HG03378 (cell line): Measurements from ENCODE around the gene FBXL16.

ENCODE experiments used
- ATAC-seq: cut with Tn5 transposase; IDR thresholded peaks from one replicate; pipeline ENCODE4 v1.9.1; 2021; ENCODE audit warnings: mild to moderate bottlenecking, moderate library complexity; ENCODE audit not compliant: unreplicated experiment

Gene FBXL16

DNA sequence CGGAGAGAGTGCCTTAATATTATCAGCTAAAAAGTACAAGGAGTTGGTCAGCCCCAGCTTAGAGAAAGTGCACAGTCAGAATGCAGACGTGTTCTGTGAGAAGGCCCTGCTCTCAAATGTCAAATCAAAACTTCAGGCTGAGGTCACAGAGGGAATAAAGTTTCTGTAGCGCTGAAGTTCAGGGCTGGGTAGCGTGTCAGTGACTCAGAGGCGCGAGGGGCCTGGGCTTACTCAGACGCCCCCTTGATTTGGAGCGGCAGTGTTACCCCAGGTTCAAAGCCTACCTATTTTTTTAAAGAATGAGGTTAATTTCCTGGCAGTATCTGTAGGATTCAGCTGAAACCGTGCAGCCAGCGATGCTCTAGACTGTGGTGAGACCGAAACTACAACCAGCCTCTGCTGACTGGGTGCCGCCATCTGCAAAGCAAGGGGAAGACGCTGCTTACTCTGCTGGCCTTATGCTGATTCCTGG lies 30.4 kb upstream of the FBXL16 start:
- ATAC-seq = no peak

DNA sequence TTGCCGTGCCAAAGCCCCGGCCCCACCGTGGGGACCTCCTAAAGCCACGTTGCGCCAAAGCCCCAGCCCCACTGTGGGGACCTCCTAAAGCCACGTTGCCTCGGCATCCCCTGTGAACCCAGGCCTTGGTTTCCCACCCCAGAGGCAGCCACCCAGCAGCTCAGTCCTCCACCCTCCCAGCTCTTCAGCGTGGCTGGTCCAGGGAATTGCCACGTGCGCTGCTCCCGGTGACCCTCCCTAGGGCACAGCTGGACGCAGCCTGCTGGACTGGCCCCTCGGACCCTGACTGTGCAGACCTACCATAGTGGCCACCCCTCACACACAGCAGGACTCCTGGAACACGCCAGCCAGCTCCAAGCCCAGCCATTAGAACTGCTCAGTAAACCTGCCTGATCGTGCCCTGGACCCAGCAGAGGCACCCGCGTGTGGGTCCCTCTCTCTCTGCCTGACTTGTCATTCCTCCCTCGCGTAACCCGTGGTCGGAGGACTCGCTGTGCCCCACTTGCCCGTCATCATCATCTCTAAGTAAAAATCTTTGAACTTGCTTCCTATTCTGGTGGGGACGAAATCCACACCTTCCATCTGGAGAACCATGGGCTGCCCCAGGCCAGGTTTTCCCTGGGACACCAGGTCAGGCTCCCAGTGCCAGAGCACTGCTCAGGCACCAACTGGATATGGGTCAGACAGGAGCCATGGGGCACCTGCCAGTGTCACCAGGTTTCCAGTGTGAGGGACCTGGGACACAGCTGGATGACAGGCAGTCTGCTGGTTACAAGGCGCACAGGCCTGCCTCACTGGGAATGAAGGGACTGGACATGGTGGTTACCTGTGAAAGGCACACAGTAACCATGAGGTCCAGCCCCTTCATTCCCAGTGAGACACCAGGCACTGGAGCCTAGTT lies 29.6 kb upstream of the FBXL16 start:
- no peak for ATAC-seq

DNA sequence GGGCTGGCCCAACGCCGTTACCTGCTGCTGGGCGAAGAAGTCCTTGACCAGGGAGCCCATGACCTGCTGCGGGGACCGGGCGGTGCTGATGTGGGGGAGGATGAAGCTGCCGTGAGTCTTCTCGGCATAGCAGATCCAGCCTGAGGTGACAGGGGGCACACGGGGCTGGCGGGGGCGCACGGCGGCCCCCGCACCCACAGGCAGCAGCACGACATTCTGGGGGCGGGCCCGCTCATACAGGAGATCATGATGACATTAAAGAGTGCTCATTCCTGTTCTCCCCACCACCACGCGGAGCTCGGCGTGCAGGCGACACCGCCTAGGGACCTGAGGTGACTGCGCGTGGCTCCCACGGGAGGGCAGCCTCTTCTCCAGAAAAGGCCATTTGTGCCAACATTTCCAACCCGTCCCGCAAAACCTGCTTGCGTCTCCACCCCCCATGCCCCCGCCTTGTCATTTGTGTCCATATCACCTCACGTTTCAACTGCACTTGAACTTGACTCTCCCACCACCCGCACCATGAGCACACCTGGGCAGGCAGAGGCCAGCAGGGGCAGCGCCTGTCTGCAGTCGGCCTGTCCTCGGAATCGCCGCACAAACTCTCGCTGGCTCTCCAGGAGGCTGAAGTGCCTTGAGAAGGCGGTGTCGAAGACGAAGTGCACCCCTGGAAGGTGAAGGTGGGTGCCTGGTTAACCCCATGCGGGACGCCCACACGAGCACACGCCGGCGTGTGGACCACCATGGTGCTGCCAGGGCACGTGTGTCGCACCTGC lies 28.8 kb upstream of the FBXL16 start:
- no peak for ATAC-seq

DNA sequence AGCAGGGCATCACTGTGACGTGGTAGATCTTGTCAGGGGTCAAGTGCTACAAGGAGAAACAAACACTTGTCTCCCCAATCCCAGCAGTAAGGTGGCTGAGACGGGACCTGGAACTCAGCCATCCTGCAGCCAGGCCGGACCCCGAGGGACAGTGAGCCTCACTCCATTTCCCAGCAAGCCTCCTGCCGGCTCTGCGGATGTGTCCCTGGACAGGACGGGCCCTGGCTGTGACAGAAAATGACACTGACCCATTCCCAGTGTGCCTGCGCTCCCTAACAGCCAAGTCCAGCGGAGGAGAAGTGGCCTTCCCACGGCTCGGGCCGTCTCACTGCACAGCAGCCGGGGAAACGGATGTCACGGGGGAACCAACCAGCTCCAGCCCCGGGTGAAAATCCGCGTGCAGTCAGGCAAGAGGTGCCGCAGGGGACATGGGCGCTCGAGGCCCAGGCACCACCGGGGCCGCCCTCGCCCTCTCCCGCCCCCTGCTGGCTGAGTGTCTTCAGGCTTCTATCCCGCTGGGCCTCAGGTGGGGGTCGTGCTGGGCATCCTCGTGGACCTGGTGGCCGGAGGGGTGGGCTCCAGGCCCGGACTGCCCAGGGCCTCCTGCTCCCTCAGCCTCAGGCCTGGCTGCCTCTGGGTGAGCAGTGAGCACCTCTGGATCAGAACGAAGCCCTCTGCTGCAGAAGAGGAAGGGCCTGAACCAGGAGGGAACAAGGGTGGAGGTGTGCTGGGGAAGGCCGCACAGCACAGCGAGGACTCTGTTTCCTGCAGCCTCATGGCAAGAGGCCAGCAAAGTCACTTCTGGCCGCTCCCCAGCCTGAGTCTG lies 28.0 kb upstream of the FBXL16 start:
- ATAC-seq = no peak

DNA sequence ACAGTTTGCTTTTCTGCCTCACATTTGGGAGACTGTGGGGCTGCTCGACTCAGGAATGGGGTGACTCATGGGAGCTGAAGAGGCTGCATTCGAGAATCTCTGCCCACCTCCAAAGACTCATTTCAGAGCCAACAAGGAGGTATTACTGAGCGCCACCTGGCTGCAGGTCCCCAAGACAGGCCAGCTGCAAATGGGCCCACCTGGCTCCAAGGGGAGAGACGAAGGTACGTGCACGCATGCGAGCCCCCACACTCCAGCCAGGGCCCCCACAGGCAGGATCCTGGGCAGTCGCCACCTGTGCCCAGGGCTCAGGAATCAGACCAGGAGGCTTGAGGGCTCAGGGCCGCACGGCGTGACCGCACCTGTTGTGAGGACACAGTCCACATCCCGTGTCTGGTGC lies 27.3 kb upstream of the FBXL16 start:
- no peak for ATAC-seq

DNA sequence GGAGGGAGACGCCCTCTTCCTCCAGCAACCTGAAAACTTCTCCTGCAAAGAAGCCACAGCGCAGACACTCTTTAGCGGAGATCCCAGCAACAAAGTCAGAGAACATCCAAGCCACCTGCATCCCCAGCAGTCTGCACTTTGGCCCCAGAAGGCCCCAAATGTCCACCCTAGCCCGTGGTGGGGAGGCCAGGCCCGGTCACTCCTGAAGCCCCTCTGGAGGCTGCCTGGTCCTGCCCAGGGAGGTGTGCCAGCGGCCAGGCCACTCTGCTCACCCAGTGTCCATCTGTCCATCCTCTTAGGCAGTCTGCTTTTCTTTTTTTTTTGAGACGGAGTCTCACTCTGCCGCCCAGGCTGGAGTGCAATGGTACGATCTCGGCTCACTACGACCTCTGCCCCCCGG lies 26.7 kb upstream of the FBXL16 start:
- ATAC-seq = no peak

DNA sequence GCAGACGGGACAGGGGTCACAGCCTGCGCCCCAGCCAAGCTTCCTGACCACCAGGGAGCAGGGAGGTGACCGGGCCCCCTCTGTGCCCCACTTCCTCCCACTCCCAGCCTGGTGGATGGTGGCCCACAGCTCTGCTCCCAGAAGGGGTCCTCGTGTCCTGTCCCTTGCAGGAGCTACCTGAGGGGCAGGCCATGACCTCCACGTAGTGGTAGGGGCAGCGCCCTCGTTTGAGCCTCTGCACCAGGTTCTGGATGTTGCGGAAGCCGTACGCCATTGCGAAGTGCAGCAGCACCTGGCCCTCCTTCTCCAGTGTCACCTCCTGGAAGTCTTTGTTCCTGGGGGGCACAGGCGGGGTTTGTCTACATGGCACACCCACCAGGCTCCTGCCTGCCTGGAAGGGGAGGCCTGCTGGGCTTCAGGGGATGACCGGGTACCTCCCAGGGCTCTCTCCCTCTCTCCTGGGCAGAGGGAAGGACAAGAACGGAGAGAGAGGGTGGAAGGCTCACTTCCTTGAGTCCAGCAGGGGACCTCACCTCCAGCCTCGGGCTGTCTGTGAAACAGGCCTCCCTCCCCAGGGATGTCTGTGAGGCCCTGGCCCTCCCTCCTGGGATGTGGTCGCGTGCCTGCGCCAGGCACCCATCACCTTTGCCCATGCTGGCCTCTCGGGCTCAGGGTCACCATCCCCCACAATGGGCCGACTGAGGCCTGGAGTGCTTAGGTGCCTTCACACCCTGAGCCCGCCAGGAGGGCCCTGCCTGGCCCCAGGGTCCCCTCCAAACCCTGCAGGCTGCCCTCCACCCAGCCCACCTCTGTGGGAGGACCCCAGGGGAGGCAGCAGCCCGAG lies 25.3 kb upstream of the FBXL16 start:
- no peak for ATAC-seq

DNA sequence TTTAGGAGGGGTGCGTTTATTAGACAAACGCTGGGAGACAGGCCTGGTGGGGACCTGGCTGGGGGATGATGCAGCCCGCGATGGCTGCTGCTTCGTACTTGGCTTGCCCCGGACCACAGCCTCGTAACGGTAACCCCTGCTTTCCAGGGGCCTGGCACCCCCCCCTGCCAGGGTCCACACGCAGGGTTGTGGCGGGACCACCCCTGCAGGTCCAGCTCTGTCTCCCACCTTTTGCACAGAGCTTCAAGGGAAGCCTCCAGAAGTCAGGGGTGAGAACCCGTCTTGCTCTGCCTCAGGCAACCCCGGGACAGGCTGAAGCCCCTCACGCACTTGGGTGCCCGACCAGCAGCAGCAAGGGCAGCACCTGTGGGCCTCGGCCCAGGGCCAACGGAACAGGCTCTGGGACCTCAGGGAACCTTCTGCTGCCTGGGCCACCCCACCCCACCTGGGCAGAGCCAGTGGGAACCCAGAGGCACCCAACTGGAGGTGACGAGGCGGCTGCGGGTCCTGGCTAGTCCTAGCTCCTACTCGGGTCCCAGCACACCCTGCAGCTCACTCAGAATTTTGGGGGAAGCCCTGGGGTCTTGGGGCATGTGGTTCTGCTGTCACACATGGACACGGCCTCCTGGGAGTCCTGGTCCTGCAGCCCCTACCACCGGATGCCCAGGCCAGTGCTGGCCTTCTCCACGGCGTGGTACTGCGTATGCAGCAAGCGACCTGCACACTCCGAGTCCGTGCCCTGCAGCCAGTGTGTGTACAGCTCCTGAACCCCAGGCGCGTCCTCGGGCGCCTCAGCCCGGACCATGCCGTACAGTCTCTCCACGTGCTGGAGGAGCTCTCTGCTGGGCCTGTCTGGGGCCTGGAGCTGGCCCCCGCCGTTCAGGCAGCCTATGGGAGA lies 24.4 kb upstream of the FBXL16 start:
- ATAC-seq = no peak

DNA sequence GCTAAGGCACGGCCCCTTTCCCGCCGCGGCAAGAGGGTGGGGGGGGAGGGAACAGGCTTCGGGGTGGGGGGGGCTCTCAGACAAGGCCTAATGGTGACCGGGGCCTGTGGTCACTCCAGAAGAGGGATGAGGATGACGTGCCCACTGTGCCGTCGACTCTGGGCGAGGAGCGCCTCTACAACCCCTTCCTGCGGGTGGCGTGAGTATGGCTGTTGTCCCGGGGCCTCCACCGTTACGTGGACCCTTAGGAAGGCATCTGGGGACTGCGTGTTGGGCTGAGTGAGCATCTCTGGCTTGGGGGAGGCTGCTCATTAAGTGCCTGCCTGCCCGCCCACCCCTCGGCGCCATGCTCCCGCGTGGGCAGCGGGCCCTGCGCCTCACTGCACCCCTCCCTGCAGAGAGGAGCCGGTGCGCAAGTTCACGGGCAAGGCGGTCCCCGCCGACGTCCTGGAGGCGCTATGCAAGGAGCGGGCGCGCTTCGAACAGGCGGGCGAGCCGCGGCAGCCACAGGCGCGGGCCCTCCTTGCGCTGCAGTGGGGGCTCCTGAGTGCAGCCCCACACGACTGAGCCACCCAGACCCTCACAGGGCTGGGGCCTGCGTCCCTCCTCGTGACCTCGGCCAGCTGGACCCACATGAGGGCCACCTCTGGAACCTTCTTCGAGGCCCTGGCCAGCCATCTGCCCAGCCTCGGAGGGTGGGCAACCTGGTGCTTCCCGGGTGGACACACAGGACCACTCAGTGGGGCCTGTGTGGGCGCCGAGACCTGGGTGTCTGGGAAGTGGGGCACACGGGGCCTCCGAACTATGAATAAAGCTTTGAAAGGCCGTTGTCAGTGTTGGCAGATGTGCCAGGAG lies 23.5 kb upstream of the FBXL16 start:
- no peak for ATAC-seq

DNA sequence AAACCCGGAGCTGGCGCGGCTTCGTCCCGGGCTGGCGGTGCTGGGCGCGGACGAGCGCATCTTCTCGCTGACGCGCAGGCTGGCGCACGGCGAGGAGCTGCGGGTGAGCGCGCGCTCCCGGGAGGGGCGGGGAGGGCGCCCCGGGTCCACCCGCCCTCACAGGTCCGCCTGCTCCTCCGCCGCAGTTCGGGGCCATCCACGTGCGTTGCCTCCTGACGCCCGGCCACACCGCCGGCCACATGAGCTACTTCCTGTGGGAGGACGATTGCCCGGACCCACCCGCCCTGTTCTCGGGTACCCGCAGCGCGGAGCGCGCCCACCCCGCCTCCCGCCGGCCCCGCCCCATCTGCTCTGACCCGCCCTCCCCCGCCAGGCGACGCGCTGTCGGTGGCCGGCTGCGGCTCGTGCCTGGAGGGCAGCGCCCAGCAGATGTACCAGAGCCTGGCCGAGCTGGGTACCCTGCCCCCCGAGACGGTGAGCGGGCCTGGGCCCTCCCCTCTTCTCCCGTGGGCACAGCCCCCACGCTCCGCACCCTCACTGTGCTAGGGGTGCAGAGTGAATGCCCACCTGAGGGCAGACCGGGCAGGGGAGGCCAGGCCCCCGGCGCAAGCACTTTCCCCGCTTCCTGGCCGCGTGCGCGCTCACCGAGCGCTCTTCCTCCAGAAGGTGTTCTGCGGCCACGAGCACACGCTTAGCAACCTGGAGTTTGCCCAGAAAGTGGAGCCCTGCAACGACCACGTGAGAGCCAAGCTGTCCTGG lies 22.7 kb upstream of the FBXL16 start:
- no peak for ATAC-seq

DNA sequence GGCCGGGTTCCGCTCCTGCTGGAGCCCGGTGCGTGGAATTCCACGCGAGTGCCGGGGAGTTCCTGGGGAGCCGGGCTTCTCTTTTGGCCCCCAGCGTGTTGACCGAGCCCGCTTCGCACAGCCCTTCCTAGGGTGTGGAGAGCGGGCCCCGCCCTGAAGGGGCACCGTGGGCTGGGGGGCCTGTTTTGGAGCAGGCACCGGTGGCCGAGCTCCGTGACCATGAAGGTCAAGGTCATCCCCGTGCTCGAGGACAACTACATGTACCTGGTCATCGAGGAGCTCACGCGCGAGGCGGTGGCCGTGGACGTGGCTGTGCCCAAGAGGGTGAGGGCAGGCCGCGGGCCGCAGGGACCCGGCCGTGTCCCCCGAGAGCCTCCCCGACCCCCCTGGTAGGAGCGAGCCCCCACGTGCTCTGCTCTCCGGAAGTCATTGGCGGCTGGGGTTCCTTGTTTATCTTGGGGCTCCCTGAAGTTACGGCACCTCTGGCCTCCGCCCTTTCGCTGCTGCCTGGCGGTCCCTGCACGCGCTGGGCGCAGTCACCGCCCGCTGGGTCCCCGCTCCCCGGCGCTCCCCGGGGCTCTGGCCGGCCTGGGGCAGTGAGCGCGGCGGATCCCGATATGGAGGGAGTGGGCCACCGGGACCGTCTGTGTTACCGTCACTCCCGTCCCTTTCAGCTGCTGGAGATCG lies 21.8 kb upstream of the FBXL16 start:
- ATAC-seq = no peak

DNA sequence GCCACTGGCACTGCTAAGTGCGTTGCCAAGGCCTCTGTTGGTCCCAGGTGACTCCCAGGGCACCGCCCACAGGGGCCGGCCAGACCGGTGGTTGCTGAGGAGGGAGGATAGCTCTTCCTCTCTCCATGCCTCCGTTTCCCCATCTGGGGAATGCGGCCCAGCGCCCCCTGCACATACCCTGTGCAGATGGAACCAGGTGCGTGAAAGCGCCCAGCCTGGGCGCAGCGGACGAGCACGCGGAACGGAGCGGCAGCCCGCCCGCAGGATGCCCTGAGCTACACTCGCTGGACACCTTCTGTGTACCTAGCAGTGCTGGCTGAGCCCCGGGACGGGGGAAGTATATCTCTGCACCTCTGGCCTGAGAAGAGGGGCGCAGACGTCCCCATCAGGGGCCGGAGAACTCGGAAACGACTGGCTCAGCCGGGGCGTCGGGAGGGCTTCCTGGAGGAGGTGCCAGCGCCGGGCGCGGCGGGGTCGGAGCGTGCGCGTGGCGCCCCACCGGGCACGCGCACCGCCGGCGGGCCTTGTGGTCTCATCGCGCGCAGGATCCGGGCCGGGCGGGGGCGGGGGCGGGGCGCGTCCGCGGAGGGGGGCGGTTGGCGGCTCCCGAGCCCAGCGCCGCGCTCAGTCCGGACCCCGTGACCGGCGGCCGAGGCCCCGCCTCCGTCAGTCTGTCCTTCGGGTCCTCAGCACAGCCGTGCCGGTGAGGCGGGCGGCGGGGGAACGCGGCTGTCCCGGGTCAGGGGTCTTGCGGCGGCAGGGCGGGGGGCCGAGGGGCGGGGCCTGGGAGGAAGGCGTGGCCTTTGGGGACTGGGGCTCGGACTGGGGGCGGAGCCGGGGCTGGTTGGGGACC lies 21.1 kb upstream of the FBXL16 start, which contains the start of the genes CCDC78 and HAGHL:
CCDC78 (minus strand) TSS at position 6 of the 853 bp plus-strand sequence. CDS start 76 bp downstream, outside the sequence.
HAGHL (plus strand) TSS at position 669 of the 853 bp plus-strand sequence. CDS start 404 bp downstream, outside the sequence.
- no peak for ATAC-seq

DNA sequence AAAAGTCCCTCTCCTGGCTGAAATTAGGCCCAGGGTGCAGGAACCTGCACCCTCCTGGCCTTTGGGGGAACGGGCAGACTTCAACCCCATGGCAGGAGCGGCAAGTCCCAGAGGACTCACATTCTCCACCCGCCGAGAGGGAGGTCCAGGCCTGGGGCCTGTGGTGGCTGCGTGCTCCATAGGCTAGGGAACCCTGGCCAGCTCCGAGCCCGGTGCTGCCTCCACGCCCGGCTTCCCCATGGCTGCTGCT lies 20.5 kb upstream of the FBXL16 start:
- no peak for ATAC-seq

DNA sequence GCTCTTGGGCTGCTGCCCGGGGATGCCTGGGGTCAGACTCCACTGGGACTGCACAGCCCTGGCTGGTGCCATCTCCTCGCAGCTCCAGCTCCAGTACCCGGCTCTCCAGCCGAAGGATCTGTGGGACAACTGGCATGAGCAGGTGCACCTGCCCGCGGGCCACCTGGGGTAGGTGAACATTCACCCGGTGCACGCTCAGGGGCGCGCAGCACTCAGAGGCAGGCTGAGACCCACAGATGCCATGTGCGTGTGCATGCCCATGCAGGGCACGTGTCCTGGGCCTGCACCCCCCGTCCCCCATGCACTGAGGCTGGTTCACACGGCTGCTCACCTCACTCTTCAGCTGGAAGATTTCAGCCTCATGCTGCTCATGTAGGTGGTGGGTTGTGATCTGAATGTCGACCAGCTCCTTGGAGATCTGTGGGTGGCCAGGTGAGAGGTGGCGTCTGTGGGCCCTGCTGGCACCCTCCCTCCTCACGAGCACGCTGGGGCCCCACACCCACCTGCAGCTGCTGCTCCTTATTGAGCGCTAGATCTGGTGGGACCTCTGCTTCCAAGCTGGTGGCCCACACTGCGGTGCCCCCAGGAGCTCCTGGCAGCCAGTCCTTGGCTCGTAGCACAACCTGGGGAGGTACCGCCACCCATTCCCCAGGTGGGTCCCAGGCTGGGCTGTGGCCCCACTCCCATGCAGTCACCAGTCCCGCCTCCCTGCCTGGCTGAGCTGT lies 20.0 kb upstream of the FBXL16 start:
- ATAC-seq = no peak

DNA sequence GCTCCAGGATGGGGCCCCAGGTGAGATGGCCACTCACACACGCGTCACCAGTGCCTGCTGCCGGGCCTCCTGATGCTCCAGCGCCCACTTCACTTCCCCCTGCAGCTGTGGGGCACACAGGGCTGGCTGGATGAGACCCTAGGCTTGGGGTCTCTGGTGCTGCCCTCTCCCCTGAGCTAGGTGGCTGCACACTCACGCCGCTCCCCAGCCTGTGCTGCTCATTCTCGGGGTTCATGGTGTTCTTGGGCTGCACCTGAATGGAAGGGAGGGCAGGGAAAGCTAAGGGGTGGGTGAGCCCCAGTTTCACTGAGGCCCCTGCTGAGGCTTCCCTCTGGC lies 19.4 kb upstream of the FBXL16 start:
- ATAC-seq = no peak
